GM12878 (cell line): ENCODE measurements around the gene JAG2. TPM values are rescaled to one million over a fixed set of nuclear protein-coding genes. Genes with fewer than 3 reads are reported as not detected.

Experiments used
- ATAC-seq: fragments of 200-7000 bp; cut with Tn5 transposase; 3 replicates; pipeline ENCODE4 v1.9.1; 2020; ENCODE audit warnings: mild to moderate bottlenecking, moderate library complexity
- BruUV-seq: library from RNA; stranded (reverse); fragments of 400-500 nt; replicated peaks from 2 replicates; lab custom pipeline; 2021; lab: Mats Ljungman, UMichigan
- CTCF ChIA-PET: fragments of 300-600 bp; sonication (Branson Sonifier 250); formaldehyde crosslinking; extraction: SDS; loops from one replicate; lab custom pipeline; 2021; ENCODE audit warnings: inconsistent platforms; lab: Yijun Ruan, JAX
- POLR2A ChIA-PET: fragments of 350-600 bp; formaldehyde crosslinking; extraction: SDS; loops from one replicate; lab custom pipeline; 2021; ENCODE audit warnings: inconsistent platforms; lab: Charles Lee
- RAD21 ChIA-PET: fragments of 300-600 bp; sonication (Branson Sonifier 250); formaldehyde crosslinking; loops from one replicate; lab custom pipeline; 2023; ENCODE audit warnings: antibody characterized with exemption; ENCODE audit not compliant: unreplicated experiment; lab: Charles Lee
- SMC1A ChIA-PET: fragments of 300-600 bp; sonication (Branson Sonifier 250); formaldehyde crosslinking; loops from one replicate; lab custom pipeline; 2023; ENCODE audit not compliant: unreplicated experiment, uncharacterized antibody; lab: Charles Lee
- DNase-seq: peaks from one replicate; pipeline ENCODE4 v3.0.0-alpha.2; 2011; ENCODE audit warnings: low read depth, low spot score
- FAIRE-seq: peaks from 3 replicates; lab custom pipeline; 2011; peaks lifted over from hg19 to GRCh38; lab: Jason Lieb, UNC
- H2AFZ ChIP-seq: 2 replicates; pipeline ENCODE4 v1.6.0; 2011; ENCODE audit warnings: low read depth, low read length, control low read depth; ENCODE audit not compliant: control insufficient read depth
- H3K27ac ChIP-seq: 2 replicates; pipeline ENCODE4 v1.5.1; 2011; ENCODE audit warnings: control low read depth; ENCODE audit not compliant: control insufficient read depth, insufficient read depth
- H3K27me3 ChIP-seq, 2 experiments: replicated peaks in 1 of 2; 2 replicates each; pipeline versions ENCODE4 v1.6.0 to v1.6.1; 2011; ENCODE audit warnings: low read length in 1 of 2; ENCODE audit not compliant: control insufficient read depth in 2 of 2, insufficient read depth in 2 of 2
- H3K36me3 ChIP-seq, 2 experiments: 2 replicates each; pipeline ENCODE4 v1.5.1; 2011; ENCODE audit warnings: low read length in 1 of 2; ENCODE audit not compliant: control insufficient read depth in 2 of 2, insufficient read depth in 2 of 2
- H3K4me1 ChIP-seq: 2 replicates; pipeline ENCODE4 v1.6.1; 2011; ENCODE audit warnings: mild to moderate bottlenecking, low read length, moderate library complexity, mixed read lengths; ENCODE audit not compliant: control insufficient read depth, insufficient read depth
- H3K4me2 ChIP-seq: 2 replicates; pipeline ENCODE4 v1.6.0; 2011; ENCODE audit warnings: control low read depth; ENCODE audit not compliant: control insufficient read depth, insufficient read depth
- H3K4me3 ChIP-seq: fragments of 200-600 bp; sonication (generic); 2 replicates; pipeline ENCODE4 v1.5.1; 2016
- H3K79me2 ChIP-seq: 2 replicates; pipeline ENCODE4 v1.6.0; 2011; ENCODE audit warnings: low read length; ENCODE audit not compliant: control insufficient read depth, insufficient read depth
- H3K9ac ChIP-seq: 2 replicates; pipeline ENCODE4 v1.8.0; 2011; ENCODE audit warnings: low read length, control low read depth, mixed read lengths; ENCODE audit not compliant: control insufficient read depth, insufficient read depth
- H3K9me3 ChIP-seq: replicated peaks from 3 replicates; pipeline ENCODE4 v1.5.1; 2011; ENCODE audit warnings: mild to moderate bottlenecking, low read length; ENCODE audit not compliant: control insufficient read depth, insufficient read depth
- H4K20me1 ChIP-seq: 2 replicates; pipeline ENCODE4 v1.6.0; 2011; ENCODE audit not compliant: control insufficient read depth, insufficient read depth
- ASH2L ChIP-seq: fragments of 300-600, 200-600 bp; sonication (generic); IDR thresholded peaks from 2 replicates; pipeline ENCODE4 v1.6.1; 2017; ENCODE audit warnings: low read depth, mild to moderate bottlenecking, borderline replicate concordance
- BMI1 ChIP-seq: fragments of 450-650 bp; IDR thresholded peaks from 2 replicates; pipeline ENCODE4 v1.6.1; 2016; ENCODE audit warnings: mild to moderate bottlenecking, moderate library complexity, borderline replicate concordance
- IKZF2 ChIP-seq, 2 experiments: fragments of 450-650 bp; IDR thresholded peaks; 2 replicates each; pipeline ENCODE4 v1.6.1; 2017; ENCODE audit warnings: mild to moderate bottlenecking in 2 of 2, moderate library complexity in 2 of 2
- NR2F1 ChIP-seq: fragments of 450-650 bp; conservative IDR thresholded peaks from 2 replicates; pipeline ENCODE4 v1.6.1; 2017; ENCODE audit warnings: mild to moderate bottlenecking
- POLR2AphosphoS5 ChIP-seq: IDR thresholded peaks from 2 replicates; pipeline ENCODE4 v1.6.1; 2011; ENCODE audit warnings: mild to moderate bottlenecking, low read length, inconsistent platforms
- ZNF622 ChIP-seq: fragments of 450-650 bp; IDR thresholded peaks from 2 replicates; pipeline ENCODE4 v1.6.1; 2017; ENCODE audit warnings: mild to moderate bottlenecking, inconsistent platforms
- WGBS: methylation state at CpG from one replicate; pipeline ENCODE4 v1.1.6; 2016; ENCODE audit warnings: low lambda C conversion rate; ENCODE audit not compliant: insufficient replicate concordance, insufficient coverage; ENCODE audit errors: missing lambda C conversion rate; 5-methylcytosine and 5-hydroxymethylcytosine counted together
- in situ Hi-C: fragments of 300-500 bp; cut with MboI; formaldehyde crosslinking; loops from 9 replicates; pipeline ENCODE4 v1.14.3; 2018; ENCODE audit warnings: mixed read lengths
- intact Hi-C: fragments of 100-400 bp; cut with micrococcal nuclease; formaldehyde crosslinking; loops from one replicate; pipeline ENCODE4 v1.14.2; 2022; ENCODE audit not compliant: unreplicated experiment
- polyA plus RNA-seq, 11 experiments: library from polyadenylated mRNA; depleted of rRNA in 4 of 11; unstranded in 6 of 11; stranded (reverse) in 5 of 11; fragments of >200 nt; fragmentation: Nextera tagmentation in 4 of 11; fragmentation: Illumina TruSeq in 1 of 11; extraction: Ambion mirVana in 4 of 11; extraction: Trizol in 1 of 11; gene quantifications; 1 replicate in 1 of 11; 2 replicates in 10 of 11; pipeline versions ENCODE4 v1.2.1 to v1.2.3, GENCODE V29; 2011 to 2016; ENCODE audit warnings: inconsistent platforms in 2 of 11, missing spikeins in 2 of 11, low read depth in 1 of 11
- total RNA-seq, 4 experiments: library from RNA; depleted of rRNA in 3 of 4; stranded (reverse); fragments of >200 nt in 3 of 4; fragmentation: Illumina TruSeq in 1 of 4; extraction: Trizol in 1 of 4; gene quantifications; 2 replicates each; pipeline versions ENCODE4 v1.2.1 to v1.2.3, GENCODE V29; 2013 to 2021
- TF ChIP-seq, protein P1 (sequence below): fragments of 450-650 bp; IDR thresholded peaks from 2 replicates; pipeline ENCODE4 v1.6.1; 2016; ENCODE audit warnings: mild to moderate bottlenecking
- TF ChIP-seq, protein P2 (sequence below): IDR thresholded peaks from 2 replicates; pipeline ENCODE4 v1.6.1; 2012; ENCODE audit warnings: low read depth, low read length, improper control_type of control experiment
- TF ChIP-seq, protein P3 (sequence below): fragments of 150-350 bp; IDR thresholded peaks from 2 replicates; pipeline ENCODE4 v1.6.1; 2014; ENCODE audit warnings: mild to moderate bottlenecking, low read depth, low read length
- TF ChIP-seq, protein P4 (sequence below), 3 experiments: IDR thresholded peaks in 2 of 3; conservative IDR thresholded peaks in 1 of 3; 2 replicates each; pipeline ENCODE4 v1.5.1; 2011; ENCODE audit warnings: low read depth in 3 of 3, low read length in 3 of 3, mild to moderate bottlenecking in 3 of 3, control low read depth in 2 of 3, moderate library complexity in 2 of 3, inconsistent platforms in 1 of 3, mixed read lengths in 1 of 3; ENCODE audit not compliant: control insufficient read depth in 2 of 3, insufficient read depth in 1 of 3; ENCODE audit errors: extremely low read depth in 1 of 3

Gene JAG2
- total and polyA plus RNA-seq, 10 of the 15 experiments (the other 5 are each of a cell fraction or from before 2014, with no cell fraction given): 0.04 to 0.14 (median 0.06) TPM; not detected in 5

DNA sequence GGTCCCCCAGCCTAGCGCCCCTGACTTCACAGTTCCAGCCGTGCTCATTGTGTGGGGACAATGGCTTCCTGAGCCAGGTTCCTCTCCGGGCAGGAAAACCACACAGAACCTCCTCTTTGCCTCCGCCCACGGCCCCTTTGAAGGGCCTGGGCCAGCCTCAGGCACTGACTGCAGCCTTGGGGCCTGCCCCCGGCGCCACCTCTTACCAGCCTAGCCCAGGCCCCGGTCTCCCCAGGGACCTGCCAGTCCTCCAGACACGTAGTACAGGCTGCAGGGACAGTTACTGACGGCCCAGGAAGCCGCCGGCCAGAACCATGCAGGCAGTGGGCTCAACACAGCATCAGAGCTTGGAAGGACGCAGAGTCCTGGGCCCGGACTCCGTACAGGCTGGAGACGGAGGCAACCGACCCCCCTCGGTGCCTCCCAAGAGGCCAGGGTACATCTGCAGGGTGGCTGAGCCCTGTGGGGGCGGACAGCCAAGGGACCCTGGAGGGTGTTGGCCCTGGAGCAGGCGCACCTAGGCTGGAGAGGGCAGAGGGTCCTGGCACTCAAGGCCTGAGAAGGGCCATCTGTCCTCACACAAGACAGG lies 33.4 kb upstream of the JAG2 start (continued):
- TF ChIP-seq POLR2AphosphoS5: no peak
- TF ChIP-seq, protein P1, sequence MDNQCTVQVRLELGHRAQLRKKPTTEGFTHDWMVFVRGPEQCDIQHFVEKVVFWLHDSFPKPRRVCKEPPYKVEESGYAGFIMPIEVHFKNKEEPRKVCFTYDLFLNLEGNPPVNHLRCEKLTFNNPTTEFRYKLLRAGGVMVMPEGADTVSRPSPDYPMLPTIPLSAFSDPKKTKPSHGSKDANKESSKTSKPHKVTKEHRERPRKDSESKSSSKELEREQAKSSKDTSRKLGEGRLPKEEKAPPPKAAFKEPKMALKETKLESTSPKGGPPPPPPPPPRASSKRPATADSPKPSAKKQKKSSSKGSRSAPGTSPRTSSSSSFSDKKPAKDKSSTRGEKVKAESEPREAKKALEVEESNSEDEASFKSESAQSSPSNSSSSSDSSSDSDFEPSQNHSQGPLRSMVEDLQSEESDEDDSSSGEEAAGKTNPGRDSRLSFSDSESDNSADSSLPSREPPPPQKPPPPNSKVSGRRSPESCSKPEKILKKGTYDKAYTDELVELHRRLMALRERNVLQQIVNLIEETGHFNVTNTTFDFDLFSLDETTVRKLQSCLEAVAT: no peak
- TF ChIP-seq, protein P2, sequence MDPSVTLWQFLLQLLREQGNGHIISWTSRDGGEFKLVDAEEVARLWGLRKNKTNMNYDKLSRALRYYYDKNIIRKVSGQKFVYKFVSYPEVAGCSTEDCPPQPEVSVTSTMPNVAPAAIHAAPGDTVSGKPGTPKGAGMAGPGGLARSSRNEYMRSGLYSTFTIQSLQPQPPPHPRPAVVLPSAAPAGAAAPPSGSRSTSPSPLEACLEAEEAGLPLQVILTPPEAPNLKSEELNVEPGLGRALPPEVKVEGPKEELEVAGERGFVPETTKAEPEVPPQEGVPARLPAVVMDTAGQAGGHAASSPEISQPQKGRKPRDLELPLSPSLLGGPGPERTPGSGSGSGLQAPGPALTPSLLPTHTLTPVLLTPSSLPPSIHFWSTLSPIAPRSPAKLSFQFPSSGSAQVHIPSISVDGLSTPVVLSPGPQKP: no peak
- TF ChIP-seq IKZF2 (IDR thresholded peaks at IDR 0.05): peak in 1 of 2 experiments; percentile 20; a peak in 1 of 4 replicates
- no peak for TF ChIP-seq ASH2L
- no peak for TF ChIP-seq ZNF622

DNA sequence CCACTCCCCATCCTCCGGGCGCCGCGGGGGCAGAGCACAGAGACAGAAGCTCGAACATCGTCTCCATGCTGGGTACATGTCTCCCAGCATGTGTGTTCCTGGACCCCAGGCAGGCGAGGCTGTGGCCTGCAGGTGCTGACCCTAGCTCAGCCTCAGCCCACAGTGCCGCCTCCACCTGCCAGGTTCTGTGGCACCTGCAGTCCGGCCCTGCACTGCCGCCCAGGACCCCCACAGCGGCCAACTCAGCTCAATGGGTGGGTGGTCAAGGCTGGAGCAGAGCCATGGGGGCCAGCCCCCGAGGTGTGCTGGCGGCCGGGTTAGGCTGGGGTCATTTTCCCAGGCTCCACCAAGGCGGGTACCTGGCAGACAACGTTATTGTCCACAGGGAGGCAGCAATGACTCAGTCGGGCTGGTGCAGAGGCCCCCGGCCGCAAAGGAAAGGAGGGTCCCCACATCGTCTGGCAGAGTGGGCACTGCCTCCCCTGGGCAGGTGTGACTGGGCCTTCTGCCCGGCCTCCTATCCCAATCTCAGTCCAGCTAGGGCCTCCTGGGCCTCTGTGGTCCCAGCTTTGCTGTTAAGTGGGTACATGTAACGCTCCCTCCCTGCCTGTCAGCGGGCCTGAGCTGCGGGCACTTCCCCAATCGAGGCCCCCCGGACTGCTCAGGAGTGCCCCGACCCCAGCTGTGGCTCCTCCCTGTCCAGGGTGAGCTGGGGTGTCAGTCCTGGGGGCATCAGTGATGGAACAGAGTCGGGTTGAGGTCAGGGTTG lies 32.8 kb upstream of the JAG2 start:
- ChIA-PET CTCF (interaction anchor here (1.6 to 2.0 kb wide), 3 partner anchors 19 to 150 kb away, joined by 4 to 14 read pairs (median 6); no protein-coding TSS in a partner anchor), RAD21 (interaction anchor here (0.6 to 1.0 kb wide), 2 partner anchors 42 to 151 kb away, joined by 3 read pairs; no protein-coding TSS in a partner anchor), SMC1A (interaction anchor here (1.1 kb wide), 1 partner anchor 151 kb away, joined by 5 read pairs; no protein-coding TSS in a partner anchor), POLR2A (no interaction called here)
- H3K79me2 ChIP-seq: no peaks in the 10 kb centered on the region
- no peak overlapping the region for H3K4me3 ChIP-seq
- H3K9ac ChIP-seq: no peak overlapping the region
- no peak overlapping the region for H3K27ac ChIP-seq
- ATAC-seq: peak; percentile 8
- DNase-seq: no peak
- no peak for FAIRE-seq
- in situ Hi-C loops: loop anchor here (5.0 kb wide), 1 partner anchor 151 kb away; no protein-coding TSS in a partner anchor
- no peaks in the 10 kb centered on the region for H4K20me1 ChIP-seq
- peak overlapping the region; percentile 5; the same call in 1 of the 2 replicates for H2AFZ ChIP-seq
- no peaks in the 10 kb centered on the region for H3K9me3 ChIP-seq
- H3K4me2 ChIP-seq: no peak overlapping the region
- no TSS peak for BruUV-seq
- 42% methylated on average over 28 of the region's 28 CpGs for WGBS
- no peaks in the 10 kb centered on the region for H3K36me3 ChIP-seq
- H3K27me3 ChIP-seq: peaks cover 0 to 2% of the 10 kb centered on the region in 2 experiments; a peak in 3 of 4 replicates
- peaks cover 7% of the 10 kb centered on the region for H3K4me1 ChIP-seq
- intact Hi-C loops: loop anchor here (5.0 kb wide), 2 partner anchors 109 to 326 kb away; partner anchors contain the start of gene TMEM121
- TF ChIP-seq BMI1: no peak
- TF ChIP-seq, protein P3, sequence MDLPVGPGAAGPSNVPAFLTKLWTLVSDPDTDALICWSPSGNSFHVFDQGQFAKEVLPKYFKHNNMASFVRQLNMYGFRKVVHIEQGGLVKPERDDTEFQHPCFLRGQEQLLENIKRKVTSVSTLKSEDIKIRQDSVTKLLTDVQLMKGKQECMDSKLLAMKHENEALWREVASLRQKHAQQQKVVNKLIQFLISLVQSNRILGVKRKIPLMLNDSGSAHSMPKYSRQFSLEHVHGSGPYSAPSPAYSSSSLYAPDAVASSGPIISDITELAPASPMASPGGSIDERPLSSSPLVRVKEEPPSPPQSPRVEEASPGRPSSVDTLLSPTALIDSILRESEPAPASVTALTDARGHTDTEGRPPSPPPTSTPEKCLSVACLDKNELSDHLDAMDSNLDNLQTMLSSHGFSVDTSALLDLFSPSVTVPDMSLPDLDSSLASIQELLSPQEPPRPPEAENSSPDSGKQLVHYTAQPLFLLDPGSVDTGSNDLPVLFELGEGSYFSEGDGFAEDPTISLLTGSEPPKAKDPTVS: no peak
- TF ChIP-seq, protein P4, sequence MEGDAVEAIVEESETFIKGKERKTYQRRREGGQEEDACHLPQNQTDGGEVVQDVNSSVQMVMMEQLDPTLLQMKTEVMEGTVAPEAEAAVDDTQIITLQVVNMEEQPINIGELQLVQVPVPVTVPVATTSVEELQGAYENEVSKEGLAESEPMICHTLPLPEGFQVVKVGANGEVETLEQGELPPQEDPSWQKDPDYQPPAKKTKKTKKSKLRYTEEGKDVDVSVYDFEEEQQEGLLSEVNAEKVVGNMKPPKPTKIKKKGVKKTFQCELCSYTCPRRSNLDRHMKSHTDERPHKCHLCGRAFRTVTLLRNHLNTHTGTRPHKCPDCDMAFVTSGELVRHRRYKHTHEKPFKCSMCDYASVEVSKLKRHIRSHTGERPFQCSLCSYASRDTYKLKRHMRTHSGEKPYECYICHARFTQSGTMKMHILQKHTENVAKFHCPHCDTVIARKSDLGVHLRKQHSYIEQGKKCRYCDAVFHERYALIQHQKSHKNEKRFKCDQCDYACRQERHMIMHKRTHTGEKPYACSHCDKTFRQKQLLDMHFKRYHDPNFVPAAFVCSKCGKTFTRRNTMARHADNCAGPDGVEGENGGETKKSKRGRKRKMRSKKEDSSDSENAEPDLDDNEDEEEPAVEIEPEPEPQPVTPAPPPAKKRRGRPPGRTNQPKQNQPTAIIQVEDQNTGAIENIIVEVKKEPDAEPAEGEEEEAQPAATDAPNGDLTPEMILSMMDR (IDR thresholded peaks at IDR 0.05 in 2 of 3, conservative IDR thresholded peaks at IDR 0.05 in 1 of 3; ENCODE audit: control insufficient read depth in 2 of 3, extremely low read depth in 1 of 3, insufficient read depth in 1 of 3, low read depth in 3 of 3, low read length in 3 of 3): peak in 2 of 3 experiments; percentile 13 to 16; a peak in 2 of 6 replicates
- no peak for TF ChIP-seq NR2F1
- TF ChIP-seq, all 136 proteins: peak for 1
